ENCODE measurements around the gene PPP2R5A.

GRCh38 chr1:212328248-212328647, 43.0 kb downstream of the PPP2R5A start:
- no peak for TF ChIP-seq CTCF (IDR thresholded peaks at IDR 0.05)
- TF ChIP-seq POLR2AphosphoS5 (IDR thresholded peaks at IDR 0.05): no peak
- TF ChIP-seq POLR2A (IDR thresholded peaks at IDR 0.05; ENCODE audit: low read depth): no peak
- TF ChIP-seq EP300 (IDR thresholded peaks at IDR 0.05): no peak
